GM19025 (cell line): ENCODE measurements around the gene TRIML2.
"Not testable (repeated sequence)": the region's sequence is repeated elsewhere in the genome, so short reads cannot be mapped to it uniquely, and the experiment has no call there.

ENCODE experiments used
- ATAC-seq: cut with Tn5 transposase; IDR thresholded peaks from one replicate; pipeline ENCODE4 v1.9.1; 2021; ENCODE audit warnings: mild to moderate bottlenecking, low read depth, moderate library complexity; ENCODE audit not compliant: unreplicated experiment

TRIML2 gene

DNA sequence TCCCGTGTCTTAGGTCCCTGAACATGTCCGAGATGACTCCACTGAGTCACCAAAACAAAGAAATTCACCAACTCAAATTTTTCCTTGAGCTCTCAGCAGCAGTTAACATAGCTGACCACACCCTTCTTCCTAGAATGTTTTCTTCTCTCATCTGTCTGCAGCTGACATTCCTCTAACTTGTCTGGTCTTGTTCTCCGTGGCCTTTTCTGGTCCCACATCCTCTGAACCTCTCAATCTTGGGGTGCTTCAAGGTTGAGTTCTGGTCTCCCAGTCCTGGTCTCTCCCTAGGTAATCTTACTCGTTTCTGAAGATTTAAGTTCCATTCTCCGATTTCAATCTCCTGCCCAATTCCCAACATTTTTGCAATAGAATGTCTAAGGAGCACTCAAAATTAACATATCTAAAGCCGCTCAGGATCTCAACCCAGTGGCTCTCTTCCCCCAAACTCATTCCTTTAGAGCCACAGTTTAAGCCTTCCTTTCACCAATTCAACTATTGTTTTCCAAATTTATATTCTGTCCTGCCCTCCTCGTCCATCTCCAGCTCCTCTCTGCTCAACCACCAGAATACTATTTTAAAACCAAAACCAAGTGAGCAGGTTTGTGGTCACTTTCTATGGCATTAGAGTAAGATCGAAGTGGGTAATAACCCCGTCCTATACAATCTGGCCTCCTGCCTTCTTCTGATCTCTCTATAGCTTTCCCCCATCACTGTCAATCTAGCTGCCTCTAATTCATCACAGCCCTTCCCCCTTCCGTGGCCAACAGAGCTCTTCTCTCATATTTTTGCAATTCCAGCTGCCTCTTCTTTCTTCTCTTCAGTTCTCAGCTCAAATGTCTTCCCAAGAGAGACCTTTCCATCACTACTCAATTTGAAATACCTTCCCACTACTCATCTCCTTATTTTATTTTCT, 1.2 kb downstream of the TRIML2 start:
- no peak for ATAC-seq

DNA sequence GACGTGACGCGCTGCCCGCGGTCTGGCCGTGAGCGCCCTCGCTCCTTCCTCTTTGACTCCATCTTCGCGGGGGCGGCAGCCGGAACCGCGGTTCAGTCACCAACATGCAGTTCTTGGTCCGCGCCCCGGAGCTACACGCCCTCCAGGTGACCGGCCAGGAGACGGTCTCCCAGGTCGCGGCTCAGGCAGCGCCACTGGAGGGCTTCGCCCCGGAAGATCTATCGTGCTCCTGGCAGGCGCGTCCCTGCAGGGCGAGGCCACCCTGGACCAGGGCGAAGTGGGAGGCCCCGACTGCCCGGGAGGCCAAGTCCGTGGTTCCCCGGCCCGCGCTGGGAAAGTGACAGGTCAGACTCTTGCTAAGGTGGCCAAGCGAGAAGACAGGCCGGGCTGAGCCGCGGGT, 2.9 kb downstream of the TRIML2 start:
- ATAC-seq: no peak

DNA sequence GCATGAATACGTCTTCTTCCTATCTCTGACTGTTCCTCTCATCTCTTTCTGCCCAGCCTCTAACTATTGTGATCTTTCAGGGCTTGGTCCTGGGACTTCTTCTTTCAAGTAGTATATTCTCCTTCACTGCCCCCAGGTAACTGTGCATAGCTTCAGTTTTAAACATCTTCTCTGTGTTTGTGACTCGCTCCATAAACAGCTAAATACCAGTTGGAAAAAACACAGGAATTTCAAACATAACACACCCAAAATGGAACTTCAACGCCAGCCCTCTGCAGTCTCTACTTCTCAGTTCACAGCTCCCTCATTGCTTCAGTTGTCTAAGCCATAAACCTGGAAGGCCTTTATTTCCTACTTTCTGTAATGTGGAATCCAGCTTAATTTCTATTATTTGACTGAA, 16.6 kb downstream of the TRIML2 start:
- ATAC-seq: no peak

DNA sequence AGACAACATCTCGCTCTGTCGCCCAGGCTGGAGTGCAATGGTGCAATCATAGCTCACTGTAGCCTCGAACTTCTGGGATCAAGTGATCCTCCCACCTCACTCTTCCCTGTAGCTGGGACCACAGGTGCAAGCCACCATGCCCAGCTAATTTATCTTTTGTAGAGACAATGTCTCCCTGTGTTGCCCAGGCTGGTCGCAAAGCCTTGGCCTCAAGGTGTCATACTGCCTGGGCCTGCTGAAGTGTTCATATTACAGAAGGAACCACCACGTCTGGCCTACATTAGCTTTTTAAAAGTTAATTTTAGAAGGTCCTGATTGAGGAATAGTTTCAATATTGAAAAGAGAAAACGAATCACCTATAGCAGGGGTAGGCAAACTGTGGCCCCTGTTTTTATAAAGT, 22.5 kb downstream of the TRIML2 start:
- no peak for ATAC-seq

DNA sequence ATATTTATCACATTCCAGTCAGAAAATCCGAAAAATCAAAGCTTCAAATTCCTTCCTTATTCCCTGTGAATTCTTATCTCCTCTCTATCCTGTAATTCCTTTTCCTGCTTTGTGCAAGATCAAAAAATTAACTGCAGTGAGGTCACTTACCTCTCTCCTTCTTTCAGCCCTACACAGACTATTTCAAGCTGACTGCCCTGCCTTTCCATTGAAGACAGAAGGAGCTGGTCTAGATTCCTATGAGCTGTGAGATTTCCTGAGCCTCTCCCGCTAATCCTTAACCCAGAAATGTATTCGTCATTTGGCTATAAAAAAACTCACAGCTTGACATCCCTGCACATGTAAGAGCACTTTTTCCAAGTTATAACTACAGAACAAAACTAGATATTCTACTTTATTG, 26.6 kb downstream of the TRIML2 start:
- no peak for ATAC-seq

DNA sequence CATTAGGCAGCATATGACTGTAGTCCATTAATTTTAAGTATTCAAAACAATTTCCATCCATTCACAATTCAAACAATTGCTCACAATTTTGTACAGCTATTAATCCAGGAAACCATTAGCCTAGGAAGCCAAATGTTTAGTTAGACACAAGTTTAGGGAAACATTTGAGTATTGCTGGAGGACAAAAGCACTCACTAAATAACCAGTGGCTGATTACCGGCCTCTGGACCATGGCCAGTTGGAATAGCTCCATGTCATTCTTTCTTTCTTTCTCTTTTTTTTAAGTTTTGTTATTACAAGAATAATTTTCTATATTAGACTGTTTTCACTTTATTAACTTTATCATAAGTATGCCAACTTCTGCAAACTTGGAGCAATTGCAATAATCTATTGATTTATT, 31.3 kb downstream of the TRIML2 start:
- no peak for ATAC-seq

DNA sequence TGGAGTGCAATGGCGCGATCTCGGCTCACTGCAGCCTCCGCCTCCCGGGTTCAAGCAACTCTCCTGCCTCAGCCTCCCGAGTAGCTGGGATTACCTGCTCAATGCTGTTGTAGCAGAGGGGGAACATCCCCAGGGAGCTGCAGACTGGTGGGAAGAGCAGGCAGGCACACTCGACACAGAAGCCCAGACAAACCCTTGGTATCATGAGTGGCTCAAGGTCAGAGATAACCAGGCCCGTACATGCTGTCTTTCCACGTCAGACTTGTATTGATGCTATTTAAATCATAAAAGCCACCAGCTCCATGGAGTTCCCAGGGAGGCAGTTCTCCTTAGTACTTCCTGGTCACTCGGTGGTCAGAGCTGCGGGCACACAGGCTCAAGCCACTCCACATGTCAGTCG, 33.2 kb downstream of the TRIML2 start:
- ATAC-seq: no peak

DNA sequence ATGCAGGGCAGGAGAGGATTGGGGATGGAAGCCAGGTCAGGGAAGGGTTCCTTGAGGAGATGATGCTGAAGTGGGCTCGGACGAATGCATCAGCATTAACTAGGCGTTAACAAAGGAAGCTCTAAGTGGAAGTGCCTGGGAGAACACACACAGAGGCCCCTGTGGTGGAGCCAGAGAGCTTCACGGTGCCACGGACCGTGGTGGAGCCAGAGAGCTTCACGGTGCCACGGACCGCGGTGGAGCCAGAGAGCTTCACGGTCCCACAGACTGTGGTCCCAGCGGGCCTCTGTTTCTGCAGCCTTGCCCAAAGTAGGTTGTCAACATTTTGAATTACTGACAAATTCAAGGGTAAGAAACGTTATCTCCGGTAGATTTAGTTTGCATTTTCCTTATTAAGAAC, 48.3 kb downstream of the TRIML2 start:
- ATAC-seq: no peak

DNA sequence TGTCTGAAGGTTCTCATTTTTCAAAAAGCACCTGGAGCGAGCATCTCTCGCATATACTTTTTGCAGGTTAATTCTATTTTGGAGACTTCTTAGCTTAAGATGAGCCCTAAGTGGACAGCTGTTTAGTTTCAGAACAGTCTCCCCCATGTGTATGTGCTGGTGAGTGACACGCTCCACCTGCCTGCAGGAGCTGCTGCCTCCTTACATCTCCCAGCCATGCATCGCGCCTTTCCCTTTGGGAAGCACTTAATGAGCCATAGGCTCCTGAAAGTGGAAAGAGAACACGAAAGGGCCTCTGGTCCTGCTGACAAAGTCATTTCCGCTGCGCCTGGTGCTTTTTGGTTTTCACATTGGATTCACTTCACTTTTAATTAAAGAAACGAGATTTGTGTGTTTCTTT, 56.1 kb downstream of the TRIML2 start:
- no peak for ATAC-seq

DNA sequence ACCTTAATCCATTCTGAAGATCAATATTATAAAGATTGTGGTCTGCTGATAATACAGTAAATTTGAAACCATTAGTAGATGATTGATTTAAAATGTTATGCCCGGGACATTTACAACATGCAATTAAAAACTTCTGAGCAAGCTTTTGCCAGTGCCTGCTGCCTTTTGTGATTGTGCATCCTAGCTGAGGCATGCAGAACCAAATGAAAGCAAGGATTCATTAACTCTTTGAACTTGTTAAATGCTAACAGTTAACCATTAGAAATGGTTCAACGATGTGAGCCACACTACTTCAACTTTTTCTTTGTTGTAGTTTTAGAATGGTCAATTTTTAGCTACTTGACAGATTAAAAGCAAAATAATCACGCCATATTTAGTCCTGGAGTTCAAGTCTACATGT, 62.7 kb downstream of the TRIML2 start:
- ATAC-seq: no peak

DNA sequence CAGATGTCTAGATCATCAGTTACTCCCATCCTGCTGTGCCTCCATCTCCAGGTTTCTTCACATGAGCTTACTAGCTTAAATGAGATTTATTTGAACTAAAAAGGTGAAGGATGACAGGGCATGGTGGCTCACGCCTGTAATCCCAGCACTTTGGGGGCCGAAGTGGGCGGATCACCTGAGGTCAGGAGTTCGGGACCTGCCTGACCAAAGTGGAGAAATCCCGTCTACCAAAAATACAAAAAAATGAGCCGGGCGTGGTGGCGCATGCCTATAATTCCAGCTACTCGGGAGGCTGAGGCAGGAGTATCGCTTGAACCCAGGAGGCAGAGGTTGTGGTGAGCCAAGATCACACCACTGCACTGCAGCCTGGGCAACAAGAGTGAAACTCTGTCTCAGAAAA, 63.9 kb downstream of the TRIML2 start:
- not testable (repeated sequence) for ATAC-seq

DNA sequence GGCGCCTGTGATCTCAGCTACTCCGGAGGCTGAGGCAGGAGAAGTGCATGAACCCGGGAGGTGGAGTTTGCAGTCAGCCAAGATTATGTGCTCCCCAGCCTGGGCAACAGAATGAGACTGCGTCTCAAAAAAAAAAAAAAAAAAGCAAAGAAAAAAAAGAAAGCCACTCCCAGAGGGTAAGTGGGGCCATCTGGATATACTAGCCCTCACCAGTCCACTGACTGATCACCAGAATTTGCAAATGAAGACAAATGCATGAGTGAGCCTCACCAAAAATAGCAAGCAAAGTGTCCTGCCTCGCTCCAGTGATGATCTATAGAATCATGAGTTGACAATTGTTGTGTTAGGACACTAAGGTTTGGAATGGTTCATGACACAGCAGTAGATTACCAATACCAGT, 66.2 kb downstream of the TRIML2 start:
- no peak for ATAC-seq

DNA sequence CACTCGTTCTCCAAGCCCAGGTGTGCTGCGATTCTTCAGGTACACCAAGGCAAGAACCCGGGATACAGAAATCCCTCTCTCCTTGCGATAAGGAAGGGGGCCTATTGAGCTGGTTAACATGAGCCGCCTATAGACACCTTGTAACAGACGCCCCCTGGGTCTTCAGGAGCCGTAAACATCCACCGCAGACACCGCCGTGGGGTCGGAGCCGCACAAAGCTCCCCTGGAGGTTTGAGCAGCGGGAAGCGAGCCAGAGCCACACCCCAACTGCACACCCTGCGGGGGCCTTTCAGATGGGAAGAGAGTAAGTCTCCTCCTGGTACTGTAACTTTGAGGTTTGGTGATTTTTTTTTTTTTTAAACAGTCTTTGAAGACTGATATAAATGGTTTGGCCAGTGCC, 67.2 kb downstream of the TRIML2 start:
- ATAC-seq: no peak

DNA sequence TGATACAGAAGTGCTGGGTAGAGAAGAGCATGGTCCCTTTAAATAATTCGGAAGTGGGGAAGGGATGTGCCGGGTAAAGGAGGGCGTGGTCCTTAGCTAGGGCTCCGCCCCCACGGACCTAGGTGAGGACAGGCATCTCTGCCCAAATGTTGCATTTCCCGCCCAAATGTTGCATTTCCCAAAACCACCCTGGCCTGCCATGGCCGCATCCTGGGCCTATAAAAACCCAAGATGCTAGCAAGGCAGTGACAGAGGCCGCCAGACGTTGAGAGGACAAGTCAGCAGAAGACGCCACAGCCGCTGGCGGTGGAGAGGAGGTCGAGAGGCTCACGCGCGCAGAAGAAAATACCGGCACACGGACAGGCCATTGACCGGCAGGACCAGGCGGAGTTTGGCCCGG, 67.7 kb downstream of the TRIML2 start:
- no peak for ATAC-seq
